ENCODE results near the gene REXO1. TPM values are rescaled to one million over a fixed set of nuclear protein-coding genes. Genes with fewer than 3 reads are reported as not detected.
A peak's percentile ranks its signal among the peaks of the same experiment; 100 is the strongest.

REXO1 gene
- total and polyA plus RNA-seq, 2 of the 13 experiments (the other 11 are each of a cell fraction or from before 2014, with no cell fraction given): 5.0 to 11.2 TPM

DNA sequence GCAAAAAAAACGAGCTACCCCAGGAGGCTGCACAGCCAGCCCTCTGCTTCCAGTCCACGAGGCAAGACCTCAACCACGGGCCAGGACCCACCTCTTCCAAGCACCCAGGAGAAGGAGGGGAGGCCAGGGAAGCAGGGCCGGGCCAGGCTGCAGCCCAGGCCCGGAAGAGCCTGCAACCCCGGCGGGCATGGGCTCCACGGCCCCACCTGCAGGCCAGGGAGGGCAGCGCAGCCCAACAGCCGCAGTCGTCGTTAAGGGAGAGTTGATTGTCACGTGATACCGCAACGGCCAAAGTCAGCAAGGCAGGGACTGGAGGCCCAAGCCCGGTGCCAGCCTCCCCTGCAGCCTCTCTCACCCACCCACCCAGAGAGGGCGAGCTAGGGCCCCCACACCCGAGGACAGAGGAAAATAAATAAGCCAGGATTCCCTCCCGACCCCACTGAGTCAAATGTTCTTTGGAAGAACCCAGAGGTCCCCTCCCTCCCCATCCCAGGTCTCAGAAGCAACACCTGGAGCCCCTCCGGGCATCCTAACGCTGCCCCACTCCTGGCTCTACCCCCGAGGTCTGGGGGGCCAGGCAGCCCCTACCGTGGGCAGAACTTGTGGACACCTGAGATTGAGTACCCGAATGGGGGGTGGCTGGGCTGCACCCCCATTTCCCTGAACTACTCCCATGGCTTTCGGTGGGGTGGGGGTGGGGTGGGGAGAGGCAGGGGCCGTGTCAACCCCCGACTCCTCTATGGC, 5.2 kb upstream of the REXO1 start (continued):
- TF ChIP-seq YEATS2 (CRISPR knock-in tag; IDR thresholded peaks at IDR 0.05; ENCODE audit: borderline replicate concordance) (peak; percentile 24; the same call in 1 of the 2 replicates), ATF6 (CRISPR knock-in tag; conservative IDR thresholded peaks at IDR 0.05) (no peak), KLF11 (CRISPR knock-in tag; IDR thresholded peaks at IDR 0.05) (no peak), ELF3 (CRISPR knock-in tag; IDR thresholded peaks at IDR 0.05) (peak; percentile 60; the same call in 1 of the 2 replicates), IRF2 (CRISPR knock-in tag; IDR thresholded peaks at IDR 0.05) (peak; percentile 36; the same call in 1 of the 2 replicates), PHF21A (CRISPR knock-in tag; IDR thresholded peaks at IDR 0.05) (no peak), AGO2 (optimal IDR thresholded peaks at IDR 0.05; ENCODE audit: low read depth, low read length) (peak; percentile 38), ZNF761 (CRISPR knock-in tag; conservative IDR thresholded peaks at IDR 0.05) (no peak), GLI4 (CRISPR knock-in tag; IDR thresholded peaks at IDR 0.05; ENCODE audit: borderline replicate concordance) (no peak), MIER2 (CRISPR knock-in tag; IDR thresholded peaks at IDR 0.05) (no peak), CHD2 (IDR thresholded peaks at IDR 0.05; ENCODE audit: low read depth, low read length) (no peak), NRL (CRISPR knock-in tag; IDR thresholded peaks at IDR 0.05; ENCODE audit: borderline replicate concordance) (no peak), FOXJ3 (CRISPR knock-in tag; IDR thresholded peaks at IDR 0.05; ENCODE audit: borderline replicate concordance) (no peak)
- TF ChIP-seq, protein P1, sequence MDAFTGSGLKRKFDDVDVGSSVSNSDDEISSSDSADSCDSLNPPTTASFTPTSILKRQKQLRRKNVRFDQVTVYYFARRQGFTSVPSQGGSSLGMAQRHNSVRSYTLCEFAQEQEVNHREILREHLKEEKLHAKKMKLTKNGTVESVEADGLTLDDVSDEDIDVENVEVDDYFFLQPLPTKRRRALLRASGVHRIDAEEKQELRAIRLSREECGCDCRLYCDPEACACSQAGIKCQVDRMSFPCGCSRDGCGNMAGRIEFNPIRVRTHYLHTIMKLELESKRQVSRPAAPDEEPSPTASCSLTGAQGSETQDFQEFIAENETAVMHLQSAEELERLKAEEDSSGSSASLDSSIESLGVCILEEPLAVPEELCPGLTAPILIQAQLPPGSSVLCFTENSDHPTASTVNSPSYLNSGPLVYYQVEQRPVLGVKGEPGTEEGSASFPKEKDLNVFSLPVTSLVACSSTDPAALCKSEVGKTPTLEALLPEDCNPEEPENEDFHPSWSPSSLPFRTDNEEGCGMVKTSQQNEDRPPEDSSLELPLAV (CRISPR knock-in tag; conservative IDR thresholded peaks at IDR 0.05; ENCODE audit: low read depth): no peak
- TF ChIP-seq, protein P2, sequence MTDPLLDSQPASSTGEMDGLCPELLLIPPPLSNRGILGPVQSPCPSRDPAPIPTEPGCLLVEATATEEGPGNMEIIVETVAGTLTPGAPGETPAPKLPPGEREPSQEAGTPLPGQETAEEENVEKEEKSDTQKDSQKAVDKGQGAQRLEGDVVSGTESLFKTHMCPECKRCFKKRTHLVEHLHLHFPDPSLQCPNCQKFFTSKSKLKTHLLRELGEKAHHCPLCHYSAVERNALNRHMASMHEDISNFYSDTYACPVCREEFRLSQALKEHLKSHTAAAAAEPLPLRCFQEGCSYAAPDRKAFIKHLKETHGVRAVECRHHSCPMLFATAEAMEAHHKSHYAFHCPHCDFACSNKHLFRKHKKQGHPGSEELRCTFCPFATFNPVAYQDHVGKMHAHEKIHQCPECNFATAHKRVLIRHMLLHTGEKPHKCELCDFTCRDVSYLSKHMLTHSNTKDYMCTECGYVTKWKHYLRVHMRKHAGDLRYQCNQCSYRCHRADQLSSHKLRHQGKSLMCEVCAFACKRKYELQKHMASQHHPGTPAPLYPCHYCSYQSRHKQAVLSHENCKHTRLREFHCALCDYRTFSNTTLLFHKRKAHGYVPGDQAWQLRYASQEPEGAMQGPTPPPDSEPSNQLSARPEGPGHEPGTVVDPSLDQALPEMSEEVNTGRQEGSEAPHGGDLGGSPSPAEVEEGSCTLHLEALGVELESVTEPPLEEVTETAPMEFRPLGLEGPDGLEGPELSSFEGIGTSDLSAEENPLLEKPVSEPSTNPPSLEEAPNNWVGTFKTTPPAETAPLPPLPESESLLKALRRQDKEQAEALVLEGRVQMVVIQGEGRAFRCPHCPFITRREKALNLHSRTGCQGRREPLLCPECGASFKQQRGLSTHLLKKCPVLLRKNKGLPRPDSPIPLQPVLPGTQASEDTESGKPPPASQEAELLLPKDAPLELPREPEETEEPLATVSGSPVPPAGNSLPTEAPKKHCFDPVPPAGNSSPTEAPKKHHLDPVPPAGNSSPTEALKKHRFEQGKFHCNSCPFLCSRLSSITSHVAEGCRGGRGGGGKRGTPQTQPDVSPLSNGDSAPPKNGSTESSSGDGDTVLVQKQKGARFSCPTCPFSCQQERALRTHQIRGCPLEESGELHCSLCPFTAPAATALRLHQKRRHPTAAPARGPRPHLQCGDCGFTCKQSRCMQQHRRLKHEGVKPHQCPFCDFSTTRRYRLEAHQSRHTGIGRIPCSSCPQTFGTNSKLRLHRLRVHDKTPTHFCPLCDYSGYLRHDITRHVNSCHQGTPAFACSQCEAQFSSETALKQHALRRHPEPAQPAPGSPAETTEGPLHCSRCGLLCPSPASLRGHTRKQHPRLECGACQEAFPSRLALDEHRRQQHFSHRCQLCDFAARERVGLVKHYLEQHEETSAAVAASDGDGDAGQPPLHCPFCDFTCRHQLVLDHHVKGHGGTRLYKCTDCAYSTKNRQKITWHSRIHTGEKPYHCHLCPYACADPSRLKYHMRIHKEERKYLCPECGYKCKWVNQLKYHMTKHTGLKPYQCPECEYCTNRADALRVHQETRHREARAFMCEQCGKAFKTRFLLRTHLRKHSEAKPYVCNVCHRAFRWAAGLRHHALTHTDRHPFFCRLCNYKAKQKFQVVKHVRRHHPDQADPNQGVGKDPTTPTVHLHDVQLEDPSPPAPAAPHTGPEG (CRISPR knock-in tag; IDR thresholded peaks at IDR 0.05): no peak
- TF ChIP-seq, protein P3, sequence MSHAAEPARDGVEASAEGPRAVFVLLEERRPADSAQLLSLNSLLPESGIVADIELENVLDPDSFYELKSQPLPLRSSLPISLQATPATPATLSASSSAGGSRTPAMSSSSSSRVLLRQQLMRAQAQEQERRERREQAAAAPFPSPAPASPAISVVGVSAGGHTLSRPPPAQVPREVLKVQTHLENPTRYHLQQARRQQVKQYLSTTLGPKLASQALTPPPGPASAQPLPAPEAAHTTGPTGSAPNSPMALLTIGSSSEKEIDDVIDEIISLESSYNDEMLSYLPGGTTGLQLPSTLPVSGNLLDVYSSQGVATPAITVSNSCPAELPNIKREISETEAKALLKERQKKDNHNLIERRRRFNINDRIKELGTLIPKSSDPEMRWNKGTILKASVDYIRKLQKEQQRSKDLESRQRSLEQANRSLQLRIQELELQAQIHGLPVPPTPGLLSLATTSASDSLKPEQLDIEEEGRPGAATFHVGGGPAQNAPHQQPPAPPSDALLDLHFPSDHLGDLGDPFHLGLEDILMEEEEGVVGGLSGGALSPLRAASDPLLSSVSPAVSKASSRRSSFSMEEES (CRISPR knock-in tag; IDR thresholded peaks at IDR 0.05): peak; percentile 87
- TF ChIP-seq, protein P4, sequence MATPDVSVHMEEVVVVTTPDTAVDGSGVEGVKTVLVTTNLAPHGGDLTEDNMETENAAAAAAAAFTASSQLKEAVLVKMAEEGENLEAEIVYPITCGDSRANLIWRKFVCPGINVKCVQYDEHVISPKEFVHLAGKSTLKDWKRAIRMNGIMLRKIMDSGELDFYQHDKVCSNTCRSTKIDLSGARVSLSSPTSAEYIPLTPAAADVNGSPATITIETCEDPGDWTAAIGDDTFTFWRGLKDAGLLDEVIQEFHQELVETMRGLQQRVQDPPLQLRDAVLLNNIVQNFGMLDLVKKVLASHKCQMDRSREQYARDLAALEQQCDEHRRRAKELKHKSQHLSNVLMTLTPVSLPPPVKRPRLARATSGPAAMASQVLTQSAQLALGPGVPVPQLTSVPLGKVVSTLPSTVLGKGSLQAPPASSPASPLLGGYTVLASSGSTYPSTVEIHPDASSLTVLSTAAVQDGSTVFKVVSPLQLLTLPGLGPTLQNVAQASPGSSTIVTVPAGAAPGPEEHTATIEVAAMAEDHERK (CRISPR knock-in tag; IDR thresholded peaks at IDR 0.05; ENCODE audit: low read depth): no peak

Measured in HepG2 (cell line).